ENCODE results near the gene ZFX. TPM values are rescaled to one million over a fixed set of nuclear protein-coding genes. Genes with fewer than 3 reads are reported as not detected.

Gene ZFX
- total and polyA plus RNA-seq, 10 of the 15 experiments (the other 5 are each of a cell fraction or from before 2014, with no cell fraction given), result 6.8 to 40.9 (median 24.6) TPM

DNA sequence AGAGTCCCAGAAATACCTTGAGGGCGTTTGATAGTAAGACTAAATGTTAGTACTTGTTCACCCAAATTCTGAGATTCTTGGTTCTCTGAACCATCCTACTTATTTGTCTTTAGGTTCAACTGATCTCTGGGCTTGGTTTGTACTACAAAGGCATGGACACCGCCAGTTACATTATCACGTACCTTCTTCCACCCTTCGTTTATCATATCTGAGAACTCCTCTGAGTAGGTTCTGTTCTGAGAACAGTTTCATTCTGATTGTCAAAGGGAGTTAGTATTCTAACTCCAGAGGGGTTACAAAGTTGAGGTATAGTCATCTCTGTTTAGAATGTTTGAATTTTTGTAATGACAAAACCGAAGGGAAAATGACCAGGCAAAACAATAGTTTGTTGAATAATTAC is 19.3 kb downstream of the ZFX start (continued):
- TF ChIP-seq, protein P1, sequence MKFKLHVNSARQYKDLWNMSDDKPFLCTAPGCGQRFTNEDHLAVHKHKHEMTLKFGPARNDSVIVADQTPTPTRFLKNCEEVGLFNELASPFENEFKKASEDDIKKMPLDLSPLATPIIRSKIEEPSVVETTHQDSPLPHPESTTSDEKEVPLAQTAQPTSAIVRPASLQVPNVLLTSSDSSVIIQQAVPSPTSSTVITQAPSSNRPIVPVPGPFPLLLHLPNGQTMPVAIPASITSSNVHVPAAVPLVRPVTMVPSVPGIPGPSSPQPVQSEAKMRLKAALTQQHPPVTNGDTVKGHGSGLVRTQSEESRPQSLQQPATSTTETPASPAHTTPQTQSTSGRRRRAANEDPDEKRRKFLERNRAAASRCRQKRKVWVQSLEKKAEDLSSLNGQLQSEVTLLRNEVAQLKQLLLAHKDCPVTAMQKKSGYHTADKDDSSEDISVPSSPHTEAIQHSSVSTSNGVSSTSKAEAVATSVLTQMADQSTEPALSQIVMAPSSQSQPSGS (IDR thresholded peaks at IDR 0.05; ENCODE audit: low read length), result peak; percentile 48; the same call in 1 of the 2 replicates
- peak; percentile 13; the same call in 1 of the 2 replicates for TF ChIP-seq RUNX3 (IDR thresholded peaks at IDR 0.05; ENCODE audit: low read length)

DNA sequence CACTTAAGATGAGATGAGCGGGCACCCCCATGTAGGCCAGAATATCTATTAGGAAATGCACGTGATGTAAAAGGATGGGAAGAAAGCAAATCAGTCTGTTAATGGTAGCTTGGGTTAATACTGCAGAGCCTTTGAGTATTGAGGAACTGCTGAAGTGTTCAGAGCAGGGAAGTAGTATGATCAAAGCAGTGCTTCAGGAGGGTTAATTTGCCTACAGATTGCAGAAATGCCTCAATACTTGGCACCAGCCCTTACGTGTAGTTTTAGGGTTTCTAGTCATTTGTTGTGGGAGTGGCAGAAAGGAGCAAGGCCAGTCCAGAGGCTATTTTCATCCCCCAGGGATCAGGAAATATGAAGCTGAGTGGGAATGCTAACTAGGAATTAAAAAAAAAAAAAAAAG is 19.7 kb downstream of the ZFX start:
- 0% methylated on average over 3 of the region's 3 CpGs for WGBS (ENCODE audit: insufficient coverage, insufficient replicate concordance, low lambda C conversion rate, missing lambda C conversion rate)
- peaks cover 80% of the 10 kb centered on the region for H3K79me2 ChIP-seq (ENCODE audit: control insufficient read depth, insufficient read depth, low read length)
- H3K27me3 ChIP-seq (replicated peaks in 1 of 2; ENCODE audit: control insufficient read depth in 2 of 2, insufficient read depth in 2 of 2, low read length in 1 of 2), result no peaks in the 10 kb centered on the region
- intact Hi-C loops (cut with micrococcal nuclease; ENCODE audit: unreplicated experiment) (loop anchor here (2.0 to 5.0 kb wide), 2 partner anchors 18 to 73 kb away; no protein-coding TSS in a partner anchor), in situ Hi-C loops (cut with MboI) (no loop called here)
- ATAC-seq (peak; percentile 88), DNase-seq (ENCODE audit: low read depth, low spot score) (peak; percentile 49), FAIRE-seq (peak; percentile 64)
- CTCF ChIA-PET, result interaction anchor here (1.2 kb wide), 1 partner anchor 89 kb away, joined by 3 read pairs; no protein-coding TSS in a partner anchor
- no peaks in the 10 kb centered on the region; the same call in none of the 2 replicates for H4K20me1 ChIP-seq (ENCODE audit: control insufficient read depth, insufficient read depth)
- BruUV-seq (replicated peaks), result no TSS peak
- peak overlapping the region; percentile 1; the same call in 1 of the 2 replicates for H3K9ac ChIP-seq (ENCODE audit: control insufficient read depth, insufficient read depth, low read length)
- POLR2A ChIA-PET, result interaction anchor here (0.5 to 0.7 kb wide), 3 partner anchors 9 to 440 kb away, joined by 3 to 5 read pairs (median 5); no protein-coding TSS in a partner anchor
- peaks cover 34% of the 10 kb centered on the region for H3K4me1 ChIP-seq (ENCODE audit: control insufficient read depth, insufficient read depth, low read length)
- RAD21 ChIA-PET (ENCODE audit: unreplicated experiment), result no interaction called here
- no peak overlapping the region for H2AFZ ChIP-seq (ENCODE audit: control insufficient read depth, low read depth, low read length)
- H3K4me3 ChIP-seq, result 0 out of 2 replicates have a peak overlapping the region, but pooled peaks have one; percentile 20
- peak overlapping the region; percentile 54 for H3K27ac ChIP-seq (ENCODE audit: control insufficient read depth, insufficient read depth)
- peak overlapping the region; percentile 85 for H3K4me2 ChIP-seq (ENCODE audit: control insufficient read depth, insufficient read depth)
- H3K9me3 ChIP-seq (replicated peaks; ENCODE audit: control insufficient read depth, insufficient read depth, low read length), result no peaks in the 10 kb centered on the region
- SMC1A ChIA-PET (ENCODE audit: uncharacterized antibody, unreplicated experiment), result interaction anchor here (0.9 kb wide), 1 partner anchor 10 kb away, joined by 4 read pairs; no protein-coding TSS in a partner anchor
- peaks cover 3 to 8% of the 10 kb centered on the region in 2 experiments for H3K36me3 ChIP-seq (ENCODE audit: control insufficient read depth in 2 of 2, insufficient read depth in 2 of 2, low read length in 1 of 2)
- TF ChIP-seq HCFC1 (IDR thresholded peaks at IDR 0.05; ENCODE audit: low read length) (no peak), CBX3 (IDR thresholded peaks at IDR 0.05; ENCODE audit: borderline replicate concordance, low read depth) (no peak), BHLHE40 (IDR thresholded peaks at IDR 0.05; ENCODE audit: borderline replicate concordance in 1 of 2, low read depth in 2 of 2, low read length in 1 of 2) (peak; percentile 61 to 65; a peak in 2 of 4 replicates), PML (IDR thresholded peaks at IDR 0.05; ENCODE audit: low read length) (0 out of 2 replicates have a peak, but pooled peaks have one; percentile 3), ZNF384 (IDR thresholded peaks at IDR 0.05; ENCODE audit: borderline replicate concordance, low read depth, low read length) (peak; percentile 16; the same call in 1 of the 2 replicates), RFX5 (IDR thresholded peaks at IDR 0.05; ENCODE audit: low read depth, low read length) (no peak), MXI1 (IDR thresholded peaks at IDR 0.05; ENCODE audit: low read depth, low read length) (no peak), IKZF2 (IDR thresholded peaks at IDR 0.05) (peak; percentile 49 to 59; a peak in 1 of 4 replicates), NBN (IDR thresholded peaks at IDR 0.05) (no peak), HDAC6 (IDR thresholded peaks at IDR 0.05; ENCODE audit: unreplicated experiment) (no peak), TBL1XR1 (IDR thresholded peaks at IDR 0.05; ENCODE audit: low read depth, low read length) (no peak), SMC3 (IDR thresholded peaks at IDR 0.05; ENCODE audit: borderline replicate concordance, low read length) (no peak), NFYB (IDR thresholded peaks at IDR 0.05; ENCODE audit: insufficient read depth, low read depth, low read length) (no peak), POU2F2 (IDR thresholded peaks at IDR 0.05; ENCODE audit: borderline replicate concordance, low read depth, low read length) (peak; percentile 74; the same call in 1 of the 3 replicates), FOS (IDR thresholded peaks at IDR 0.05; ENCODE audit: borderline replicate concordance, extremely low read depth, insufficient read length) (no peak), SMARCA5 (IDR thresholded peaks at IDR 0.05) (0 out of 2 replicates have a peak, but pooled peaks have one; percentile 18), SPI1 (IDR thresholded peaks at IDR 0.05; ENCODE audit: borderline replicate concordance, insufficient read depth, low read depth, low read length) (peak; percentile 76; the same call in 1 of the 2 replicates), SP1 (IDR thresholded peaks at IDR 0.05; ENCODE audit: low read depth, low read length) (no peak), NRF1 (conservative IDR thresholded peaks at IDR 0.05; ENCODE audit: low read depth, low read length) (no peak), EED (IDR thresholded peaks at IDR 0.05; ENCODE audit: low read depth) (peak; percentile 63)
- TF ChIP-seq, protein P2, sequence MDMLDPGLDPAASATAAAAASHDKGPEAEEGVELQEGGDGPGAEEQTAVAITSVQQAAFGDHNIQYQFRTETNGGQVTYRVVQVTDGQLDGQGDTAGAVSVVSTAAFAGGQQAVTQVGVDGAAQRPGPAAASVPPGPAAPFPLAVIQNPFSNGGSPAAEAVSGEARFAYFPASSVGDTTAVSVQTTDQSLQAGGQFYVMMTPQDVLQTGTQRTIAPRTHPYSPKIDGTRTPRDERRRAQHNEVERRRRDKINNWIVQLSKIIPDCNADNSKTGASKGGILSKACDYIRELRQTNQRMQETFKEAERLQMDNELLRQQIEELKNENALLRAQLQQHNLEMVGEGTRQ (IDR thresholded peaks at IDR 0.05; ENCODE audit: borderline replicate concordance, low read depth, low read length), result no peak
